GM21423 (cell line): ENCODE data around the gene CFAP99.

Source experiments
- ATAC-seq: cut with Tn5 transposase; IDR thresholded peaks from one replicate; pipeline ENCODE4 v1.9.1; 2021; ENCODE audit warnings: mild to moderate bottlenecking, moderate library complexity; ENCODE audit not compliant: unreplicated experiment

CFAP99 gene

DNA sequence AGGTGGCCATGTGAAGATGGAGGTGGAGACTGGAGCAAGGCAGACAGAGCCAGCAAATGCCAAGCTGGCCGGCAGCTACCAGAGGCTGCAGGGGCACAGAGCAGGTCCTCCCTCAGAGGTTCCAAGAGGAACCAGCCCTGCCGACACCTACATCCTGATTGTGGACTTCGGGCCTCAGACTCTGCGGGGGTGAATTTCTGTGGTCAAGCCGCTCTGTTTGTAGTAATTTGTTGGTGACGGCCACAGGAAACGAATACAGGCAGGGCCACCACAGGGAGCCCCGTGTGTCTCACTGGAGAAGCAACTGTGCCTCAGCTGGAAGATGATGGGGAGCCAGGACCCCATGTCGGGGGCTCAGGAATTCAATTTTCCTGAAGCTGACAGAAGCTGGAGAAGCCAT, 28.6 kb upstream of the CFAP99 start:
- ATAC-seq: no peak

DNA sequence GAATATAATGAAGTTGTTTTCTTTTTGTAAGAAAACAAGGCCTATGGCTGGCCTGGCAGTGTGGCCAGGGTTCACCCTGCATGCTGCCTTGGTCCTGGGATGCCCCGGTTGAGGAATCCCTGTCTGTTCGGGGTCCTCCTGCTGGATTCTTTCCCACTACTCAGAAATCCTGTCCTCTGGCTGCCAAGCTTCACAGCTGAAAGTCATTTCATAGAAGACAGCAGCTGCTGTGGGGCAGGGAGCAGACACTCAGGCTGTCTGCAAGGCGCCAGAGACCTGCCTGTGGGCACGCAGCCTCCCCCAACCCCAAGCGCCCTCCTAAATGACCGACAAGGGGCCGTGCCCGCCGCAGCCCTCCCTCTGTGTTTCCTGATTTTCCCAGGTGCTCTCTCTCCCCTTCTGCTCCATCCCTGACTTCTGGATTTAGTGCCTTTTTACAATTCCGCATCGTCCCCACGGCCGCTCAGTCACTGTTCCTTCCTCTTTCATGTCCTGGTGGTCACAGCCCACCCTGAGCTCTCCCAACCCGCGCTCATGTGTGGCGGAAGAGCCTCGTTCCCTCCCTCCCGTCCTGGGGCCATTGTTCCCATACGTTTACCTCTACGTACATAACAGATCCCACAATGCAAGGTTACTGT, 27.9 kb upstream of the CFAP99 start:
- ATAC-seq: no peak

DNA sequence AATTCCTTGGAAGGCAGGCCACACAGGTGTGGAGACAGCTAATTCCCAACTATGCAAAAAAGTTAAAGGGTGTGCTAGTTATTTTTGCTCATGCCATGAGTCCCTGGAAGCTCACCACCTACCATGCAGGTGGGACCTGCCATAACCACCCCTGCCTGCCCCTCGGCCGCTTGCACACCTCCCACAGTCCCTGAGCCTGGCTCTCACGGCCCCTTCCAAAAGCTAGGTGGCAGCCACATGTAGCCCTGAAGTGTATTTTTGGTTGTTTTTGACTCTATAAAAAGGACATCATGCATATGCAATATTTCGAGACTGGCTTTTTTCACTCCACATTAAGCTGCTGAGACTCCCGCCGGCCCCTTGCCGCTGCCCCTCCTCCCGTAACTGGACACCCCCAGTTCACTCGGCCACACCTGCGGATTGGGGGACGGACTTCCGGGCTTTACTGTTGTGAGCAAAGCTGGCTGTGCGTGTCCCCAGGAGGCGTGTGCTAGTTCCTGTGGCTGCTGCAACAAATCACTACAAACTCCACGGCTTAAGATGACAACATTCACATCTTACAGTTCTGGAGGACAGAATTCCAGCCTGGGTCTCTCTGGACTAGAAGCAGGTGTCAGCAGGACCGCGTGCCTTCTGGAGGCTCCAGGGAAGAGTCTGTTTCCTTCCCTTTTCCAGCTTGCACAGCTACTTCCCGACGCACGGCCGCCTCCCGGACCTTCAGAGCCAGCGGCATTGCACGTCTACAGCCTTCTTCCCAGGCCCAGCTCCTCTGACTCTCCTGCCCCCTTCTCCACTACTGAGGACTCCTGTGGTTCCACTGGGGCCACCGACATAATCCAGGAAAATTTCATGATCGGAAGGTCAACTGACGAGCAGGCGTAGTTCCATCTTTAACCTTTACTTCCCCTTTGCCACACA, 25.1 kb upstream of the CFAP99 start:
- ATAC-seq: no peak

DNA sequence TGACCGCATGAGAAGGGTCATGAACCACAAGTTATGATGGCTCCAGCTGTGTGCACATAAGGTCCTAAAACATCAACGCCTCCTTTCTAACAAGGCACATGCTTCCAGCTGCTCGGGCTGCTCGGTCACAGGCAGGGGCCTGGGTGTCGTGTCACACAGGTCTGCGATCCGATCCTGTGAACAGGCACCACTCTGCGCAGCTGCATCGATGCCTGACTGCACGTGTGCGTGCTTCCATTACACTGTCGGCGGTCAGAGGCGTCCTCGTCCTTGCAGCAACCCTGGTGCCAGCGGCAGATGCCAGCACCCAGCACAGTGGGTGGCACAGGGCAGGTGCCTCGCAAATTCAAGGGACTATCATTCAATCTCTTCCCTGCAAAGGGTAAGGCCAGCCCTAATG, 24.2 kb upstream of the CFAP99 start:
- ATAC-seq: no peak

DNA sequence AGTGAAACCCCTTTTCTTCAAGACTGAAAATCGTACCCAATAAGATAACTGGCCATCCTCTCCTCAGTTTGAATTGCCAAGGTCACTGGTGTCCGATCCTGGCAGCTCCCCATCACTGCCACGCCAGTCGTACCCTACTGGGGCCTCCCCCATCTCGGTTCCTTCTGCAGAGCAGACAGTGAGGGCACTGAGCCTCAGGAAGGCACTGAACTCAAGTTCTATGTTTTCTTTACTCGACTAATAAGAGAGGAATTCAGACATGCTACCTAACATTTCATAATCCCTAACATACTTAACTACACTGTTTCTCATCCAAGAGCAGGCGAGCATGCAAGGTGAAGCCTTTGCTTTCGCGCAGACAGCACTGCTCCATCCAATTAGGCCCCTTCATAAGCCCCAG, 23.7 kb upstream of the CFAP99 start:
- ATAC-seq: no peak

DNA sequence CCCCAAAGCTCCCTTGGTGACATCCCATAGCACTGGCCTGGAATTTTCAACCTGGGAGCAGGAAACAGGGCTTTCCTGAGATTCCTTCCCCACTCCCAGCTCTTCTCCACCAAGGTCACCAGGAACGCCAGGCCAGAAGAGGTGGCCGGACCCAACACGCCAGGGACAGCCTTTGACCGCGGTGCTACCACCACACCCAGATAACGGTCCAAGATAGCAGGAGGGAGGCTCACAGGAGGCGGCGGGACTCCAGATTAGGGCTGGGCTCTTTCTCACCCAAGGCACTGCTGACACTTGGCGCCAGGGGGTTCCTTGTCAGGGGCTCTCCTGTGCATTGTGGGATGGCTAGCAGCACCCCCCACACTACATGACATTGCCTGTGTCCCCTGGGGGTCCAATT, 23.2 kb upstream of the CFAP99 start:
- no peak for ATAC-seq

DNA sequence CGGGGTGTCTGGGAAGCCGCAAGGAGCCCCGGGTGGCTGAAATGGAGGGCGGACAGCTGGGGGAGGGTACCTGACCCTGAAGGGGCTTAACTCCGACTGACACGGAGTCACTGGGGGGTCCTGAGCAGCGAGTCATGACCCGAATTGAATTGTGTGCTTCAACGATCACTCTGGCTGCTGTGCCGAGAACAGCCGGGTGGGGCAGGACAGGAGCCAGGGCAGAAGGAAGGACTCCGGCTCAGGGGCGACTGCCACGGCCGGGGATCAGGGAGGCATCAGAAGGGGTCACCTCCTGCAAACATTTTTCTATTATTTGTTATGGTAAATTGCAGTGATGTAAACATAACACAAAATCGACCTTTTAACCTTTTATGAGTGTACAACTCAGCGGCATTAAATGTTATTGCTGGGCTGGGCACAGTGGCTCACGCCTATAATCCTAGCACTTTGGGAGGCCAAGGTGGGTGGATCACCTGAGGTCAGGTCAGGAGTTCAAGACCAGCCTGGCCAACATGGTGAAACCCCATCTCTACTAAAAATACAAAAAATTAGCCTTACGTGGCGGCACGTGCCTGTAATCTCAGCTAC, 21.9 kb upstream of the CFAP99 start:
- no peak for ATAC-seq

DNA sequence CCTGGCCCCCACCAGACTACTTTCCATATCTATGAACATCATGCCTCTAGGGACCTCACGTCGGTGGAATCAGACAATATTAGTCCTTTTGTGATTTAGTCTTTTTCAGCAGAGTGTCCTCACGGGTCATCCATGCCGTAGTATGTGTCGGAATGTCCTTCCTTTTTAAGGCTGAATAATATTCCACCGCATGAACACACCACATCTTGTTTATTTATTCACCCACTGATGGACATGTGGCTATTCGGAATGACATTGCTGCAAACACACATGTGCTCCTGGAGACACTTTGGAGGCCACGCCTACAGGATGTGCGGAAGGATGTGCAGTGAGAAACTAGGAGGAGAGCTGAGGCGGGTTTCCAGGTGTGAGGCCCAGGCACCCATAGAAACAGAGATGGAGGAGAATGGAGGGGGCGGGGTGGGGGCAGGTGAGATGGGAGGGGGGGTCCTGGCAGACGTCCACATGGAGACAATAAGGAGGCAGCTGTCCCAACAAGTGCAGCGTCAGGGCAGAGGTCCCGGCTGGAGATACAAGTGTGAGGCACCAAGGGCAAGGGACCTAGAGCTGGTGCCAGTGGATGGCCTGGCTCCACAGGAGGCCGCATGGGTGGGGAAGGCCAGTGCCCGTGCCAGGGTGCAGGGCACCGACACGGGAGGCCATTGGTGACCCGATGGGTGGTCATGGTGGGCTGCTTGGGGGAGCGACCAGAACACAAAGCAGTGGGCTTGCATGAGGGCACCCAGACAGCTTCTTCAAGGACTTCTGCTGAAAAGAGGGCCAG, 21.0 kb upstream of the CFAP99 start:
- ATAC-seq: no peak

DNA sequence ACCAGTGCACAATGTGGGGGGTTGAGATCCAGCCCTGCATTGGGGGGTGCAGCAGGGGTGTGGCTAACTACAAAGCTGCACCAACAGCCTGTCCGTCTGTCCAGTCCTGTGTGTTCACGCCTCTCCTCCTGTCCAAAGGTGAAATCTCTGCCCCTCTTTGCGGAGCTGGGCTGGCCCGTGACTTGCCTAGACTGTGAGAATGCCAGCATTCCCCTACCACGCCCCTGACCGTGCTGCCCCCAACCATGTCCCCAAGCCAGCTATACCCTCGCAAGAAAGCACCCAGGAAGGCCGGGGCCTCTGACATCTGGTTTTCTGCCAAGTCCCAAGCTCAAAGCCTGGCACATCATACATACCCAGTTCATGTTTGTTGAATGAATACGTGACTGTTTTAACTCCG, 19.5 kb upstream of the CFAP99 start:
- no peak for ATAC-seq

DNA sequence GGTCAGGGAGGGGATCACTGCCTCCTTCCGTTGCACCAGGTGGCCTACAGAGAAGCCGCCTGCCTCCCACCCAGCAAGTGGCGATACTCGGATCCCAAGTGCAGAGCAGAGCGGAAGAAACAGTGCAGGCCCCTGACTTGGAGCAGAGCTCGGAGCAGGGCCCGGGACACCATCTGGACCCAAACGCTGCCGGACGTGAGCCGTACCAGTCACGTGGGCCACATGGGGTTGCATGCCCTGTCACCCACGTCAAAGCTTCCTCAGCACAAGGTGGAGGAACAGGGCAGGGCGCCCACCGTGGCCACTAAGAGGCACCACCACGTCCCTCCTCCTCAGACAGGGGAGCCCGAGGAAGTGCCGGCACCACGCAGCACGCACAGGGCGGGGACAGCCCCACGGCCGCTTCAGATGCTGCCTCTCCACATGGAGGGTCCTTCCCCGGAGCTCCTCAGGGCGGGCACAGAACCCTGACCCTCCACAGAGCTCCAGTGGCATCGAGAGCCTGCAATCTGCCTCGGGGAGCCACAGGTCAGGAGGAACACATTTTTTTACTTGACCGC, 19.0 kb upstream of the CFAP99 start:
- no peak for ATAC-seq

DNA sequence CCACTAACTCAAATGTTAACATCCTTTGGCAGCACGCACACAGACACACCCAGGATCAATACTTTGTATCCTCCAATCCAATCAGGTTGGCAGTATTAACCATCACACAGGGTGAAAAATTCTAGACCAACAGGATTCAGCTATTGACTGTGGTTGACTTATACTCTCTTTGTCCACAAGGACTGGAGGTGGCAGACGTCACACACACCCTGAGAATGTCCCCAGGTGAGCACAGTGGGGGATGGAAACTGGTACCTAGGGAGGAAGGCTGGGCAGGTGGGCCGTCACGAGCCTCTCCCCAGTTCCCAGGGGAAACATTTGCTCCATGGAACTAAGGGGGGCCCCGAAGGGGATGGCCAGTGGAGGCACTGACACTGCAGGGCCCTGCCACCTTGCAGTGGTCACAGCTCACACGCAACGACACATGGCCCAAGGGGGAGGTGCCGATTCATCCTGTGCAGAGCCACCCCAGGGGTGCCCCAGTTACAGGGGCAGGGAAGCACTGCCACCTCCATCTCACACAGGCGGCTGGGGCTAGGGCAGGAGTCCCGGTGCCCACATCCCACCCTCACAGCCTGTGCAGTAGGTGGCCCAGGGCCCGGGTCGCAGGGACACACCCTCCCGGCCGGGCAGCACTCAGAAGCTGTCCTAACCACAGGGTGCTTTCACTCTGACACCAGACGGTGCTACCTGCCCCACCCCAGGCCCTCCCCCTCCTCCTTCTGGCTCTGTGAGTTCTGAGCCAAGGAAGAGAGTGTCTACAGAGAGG, 17.7 kb upstream of the CFAP99 start:
- no peak for ATAC-seq

DNA sequence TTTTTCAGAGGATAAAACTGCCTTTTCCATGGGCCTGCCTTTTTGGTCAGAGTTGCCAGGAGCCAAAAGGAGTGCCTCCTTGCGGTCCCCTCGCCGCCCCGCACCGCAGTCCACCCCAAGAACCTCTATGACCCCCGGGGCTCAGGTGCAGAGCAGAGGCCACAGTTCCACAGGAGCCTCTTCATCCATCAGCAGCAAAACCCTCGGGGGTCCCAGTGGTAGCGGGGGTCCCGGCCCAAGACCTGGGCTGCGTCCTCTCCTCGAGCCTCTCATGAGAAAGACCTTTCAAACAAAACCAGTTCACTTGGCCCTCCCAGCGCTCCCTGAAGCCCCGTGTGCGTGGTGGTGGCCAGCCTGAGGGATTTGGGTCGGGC, 17.2 kb upstream of the CFAP99 start:
- ATAC-seq: no peak

DNA sequence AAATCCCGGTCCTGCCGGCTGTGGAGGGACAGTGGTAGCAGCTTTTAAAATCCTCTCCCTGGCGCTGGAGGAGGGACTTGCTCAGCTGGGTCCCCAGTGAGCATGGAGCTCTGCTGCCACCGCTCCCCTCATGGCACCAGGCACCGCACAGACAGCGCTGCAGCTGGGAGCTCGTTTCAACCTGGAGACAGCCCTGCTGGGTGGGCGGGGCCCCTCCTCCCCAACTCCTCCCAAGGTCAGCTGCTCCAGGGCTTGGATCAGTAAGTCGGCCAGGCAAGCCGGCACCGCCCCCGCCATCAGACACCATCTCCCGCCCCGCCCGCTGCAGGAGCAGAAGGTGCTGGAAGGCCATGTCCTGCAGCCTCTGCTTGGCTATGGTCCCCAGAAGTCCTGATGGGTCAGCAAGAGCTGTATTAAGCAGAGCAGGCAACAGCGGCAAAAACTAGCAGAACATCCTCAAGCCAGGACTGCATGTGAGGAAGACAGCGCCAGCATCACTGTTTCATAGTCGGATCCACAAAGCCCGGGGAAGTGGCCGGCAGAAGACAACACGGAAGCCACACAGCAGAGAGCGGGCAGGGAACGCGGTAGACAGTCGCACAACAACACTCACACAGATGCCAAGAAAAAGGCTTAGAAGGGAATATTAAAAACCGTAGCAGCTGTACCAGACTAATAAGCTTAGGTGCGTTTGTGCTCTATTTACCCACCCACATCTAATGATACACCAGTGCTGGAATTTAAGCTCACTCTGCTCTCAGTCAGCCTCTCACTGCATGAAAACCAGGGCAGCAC, 16.5 kb upstream of the CFAP99 start:
- no peak for ATAC-seq

DNA sequence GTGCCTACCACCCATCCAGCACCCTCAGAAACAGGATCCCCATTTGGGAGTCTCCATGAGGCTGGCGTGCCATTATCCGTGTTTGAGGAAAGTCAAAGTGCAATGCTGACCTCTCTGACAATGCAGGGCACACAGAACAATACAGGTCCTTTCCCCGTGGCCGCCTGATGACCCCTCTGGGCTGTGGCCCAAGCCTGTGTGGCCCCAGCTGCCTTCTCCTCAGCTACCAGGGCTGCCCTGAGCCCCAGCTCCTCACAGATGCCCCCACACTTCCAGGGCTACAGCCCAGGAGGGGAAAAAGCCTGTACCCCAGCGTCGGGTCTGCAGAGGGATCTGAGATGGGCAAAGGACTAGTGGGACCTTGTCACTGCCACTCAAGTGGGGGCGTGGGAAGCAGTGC, 15.8 kb upstream of the CFAP99 start:
- no peak for ATAC-seq

DNA sequence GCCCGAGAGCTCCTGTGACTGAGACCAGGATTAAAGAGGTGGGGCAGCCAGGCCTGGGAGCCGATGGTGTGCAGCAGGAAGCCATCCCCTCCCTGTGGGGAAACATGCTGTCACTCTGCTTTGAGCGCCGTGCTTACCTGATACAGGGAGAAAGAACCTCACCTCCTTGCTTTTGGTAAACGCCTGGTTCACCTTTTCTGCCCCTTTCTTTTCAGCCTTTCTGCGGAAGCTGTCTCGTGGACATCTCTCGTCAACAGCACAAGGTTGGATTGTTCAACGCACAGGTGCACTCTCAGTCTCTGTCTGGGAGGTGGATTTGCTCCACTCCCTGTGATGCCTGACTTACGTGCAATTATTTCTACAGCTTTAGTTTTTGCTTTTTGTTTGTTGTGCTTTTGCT, 12.3 kb upstream of the CFAP99 start:
- ATAC-seq: no peak

DNA sequence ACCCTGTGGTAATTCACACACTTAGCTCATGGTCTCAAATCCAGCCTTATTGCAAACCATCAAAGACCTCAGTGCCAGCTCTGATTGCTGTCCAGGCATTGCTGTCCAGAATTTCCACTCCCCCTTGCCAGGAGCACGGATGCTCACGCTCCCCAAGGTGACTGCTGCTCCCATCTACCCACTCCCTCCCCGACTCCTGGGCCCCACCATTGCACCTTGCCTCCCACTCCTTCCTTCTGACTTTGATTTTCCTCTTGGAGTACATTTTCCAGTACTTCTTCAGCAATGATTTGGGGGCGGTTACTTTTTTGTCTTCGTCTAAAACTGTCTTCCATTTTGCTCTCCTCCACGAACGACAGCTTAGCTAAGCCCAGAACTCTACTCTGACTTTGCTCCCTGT, 11.8 kb upstream of the CFAP99 start:
- ATAC-seq: no peak

DNA sequence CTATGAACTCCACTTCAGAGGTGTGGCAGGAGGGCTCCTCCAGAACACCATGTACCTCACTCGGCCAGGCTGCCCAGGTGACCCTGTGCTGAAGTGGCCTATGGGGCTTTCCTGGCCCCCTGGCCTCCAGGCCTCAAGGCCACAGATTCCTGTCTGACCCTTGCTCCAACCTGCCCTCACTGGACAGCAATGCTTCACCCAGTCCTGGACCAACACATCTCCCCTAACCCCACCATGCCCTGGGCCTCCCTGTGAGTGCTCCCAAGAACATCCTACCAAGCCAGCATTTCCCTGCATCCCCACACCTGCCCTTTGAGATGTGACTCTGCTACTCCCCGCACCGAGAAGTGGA, 10.8 kb upstream of the CFAP99 start:
- no peak for ATAC-seq

DNA sequence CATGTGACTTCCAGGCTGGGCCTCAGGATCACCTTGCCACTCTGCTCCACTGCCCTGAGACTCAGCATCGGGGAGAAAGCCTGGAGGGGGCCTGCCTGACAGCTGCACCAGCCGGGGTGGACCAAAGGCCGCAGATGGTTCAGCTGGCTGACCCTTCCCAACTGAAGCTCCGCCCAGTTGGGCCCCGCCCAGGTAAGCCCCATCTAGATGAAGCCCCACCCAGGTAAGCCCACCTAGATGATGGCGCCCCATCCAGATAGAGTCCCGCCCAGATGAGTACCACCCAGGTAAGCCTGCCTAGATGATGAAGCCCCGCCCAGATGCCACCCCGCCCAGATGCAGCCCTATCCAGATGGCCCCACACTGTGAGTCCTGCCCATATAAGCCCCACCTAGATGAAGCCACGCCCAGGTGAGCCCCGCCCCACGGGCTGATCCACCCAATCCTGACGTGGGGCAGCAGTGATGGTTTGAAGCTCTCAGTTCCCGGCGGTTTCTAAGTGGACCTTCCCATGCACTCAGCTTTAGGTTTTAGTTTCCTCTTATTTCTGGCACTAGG, 10.3 kb upstream of the CFAP99 start:
- no peak for ATAC-seq

DNA sequence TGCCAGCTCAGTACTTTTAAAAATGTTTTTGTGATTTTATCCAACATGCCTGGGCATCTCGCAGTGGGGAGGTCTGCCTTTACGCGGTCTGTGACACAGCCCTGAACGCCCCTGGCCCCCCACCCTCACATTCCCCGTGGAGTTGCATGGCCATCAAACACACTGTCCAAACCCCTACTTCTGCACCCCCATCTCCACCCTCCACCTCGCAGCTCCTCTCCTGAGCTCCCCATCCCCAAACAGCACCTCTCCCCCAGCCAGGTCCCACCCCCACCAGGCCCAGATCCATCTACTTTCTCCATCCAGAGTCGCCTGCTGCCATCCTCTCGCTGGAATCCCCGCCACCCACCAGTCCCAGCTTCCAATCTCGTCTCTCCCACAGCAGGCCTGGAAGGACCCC, 9.8 kb upstream of the CFAP99 start:
- no peak for ATAC-seq
